ENCODE results near the gene KCNAB1.

Gene KCNAB1

DNA sequence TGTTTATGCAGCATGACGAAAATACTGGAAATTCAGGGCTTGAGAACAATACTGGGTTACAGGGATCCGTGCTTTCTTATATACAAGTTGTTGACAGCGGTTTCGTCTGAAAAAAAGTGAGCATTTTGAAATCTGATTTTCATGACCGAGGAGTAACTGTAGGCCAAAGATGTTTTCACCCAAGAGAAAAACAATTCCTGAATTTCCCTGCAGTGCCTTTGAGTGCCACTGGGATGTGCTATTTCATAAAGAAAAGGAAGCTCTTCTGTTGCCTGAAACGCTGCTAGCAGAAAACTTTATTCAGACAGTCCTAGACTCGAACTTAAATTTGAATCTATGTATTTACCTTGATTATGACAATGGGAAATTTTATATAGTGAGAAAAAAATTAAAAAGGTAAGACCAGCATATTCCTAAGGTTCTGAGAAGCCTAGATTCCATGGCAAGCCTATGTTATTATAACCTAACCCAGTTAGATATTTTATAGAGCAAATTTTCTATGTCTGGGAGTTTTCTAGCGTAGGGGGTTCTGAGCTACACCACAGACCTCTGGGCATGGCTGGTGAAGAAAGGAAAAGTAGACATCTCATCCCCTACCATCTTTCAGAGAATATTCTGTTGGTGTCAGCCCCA, 30.2 kb downstream of the KCNAB1 start:
- TF ChIP-seq, protein P1, sequence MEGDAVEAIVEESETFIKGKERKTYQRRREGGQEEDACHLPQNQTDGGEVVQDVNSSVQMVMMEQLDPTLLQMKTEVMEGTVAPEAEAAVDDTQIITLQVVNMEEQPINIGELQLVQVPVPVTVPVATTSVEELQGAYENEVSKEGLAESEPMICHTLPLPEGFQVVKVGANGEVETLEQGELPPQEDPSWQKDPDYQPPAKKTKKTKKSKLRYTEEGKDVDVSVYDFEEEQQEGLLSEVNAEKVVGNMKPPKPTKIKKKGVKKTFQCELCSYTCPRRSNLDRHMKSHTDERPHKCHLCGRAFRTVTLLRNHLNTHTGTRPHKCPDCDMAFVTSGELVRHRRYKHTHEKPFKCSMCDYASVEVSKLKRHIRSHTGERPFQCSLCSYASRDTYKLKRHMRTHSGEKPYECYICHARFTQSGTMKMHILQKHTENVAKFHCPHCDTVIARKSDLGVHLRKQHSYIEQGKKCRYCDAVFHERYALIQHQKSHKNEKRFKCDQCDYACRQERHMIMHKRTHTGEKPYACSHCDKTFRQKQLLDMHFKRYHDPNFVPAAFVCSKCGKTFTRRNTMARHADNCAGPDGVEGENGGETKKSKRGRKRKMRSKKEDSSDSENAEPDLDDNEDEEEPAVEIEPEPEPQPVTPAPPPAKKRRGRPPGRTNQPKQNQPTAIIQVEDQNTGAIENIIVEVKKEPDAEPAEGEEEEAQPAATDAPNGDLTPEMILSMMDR (IDR thresholded peaks at IDR 0.05), result peak; percentile 12
- Histone ChIP-seq H3K4me3 (ENCODE audit: low read depth in 1 of 2, low read length in 1 of 2) (no peak overlapping the region), H3K36me3 (no peaks in the 10 kb centered on the region), H3K4me1 (ENCODE audit: control insufficient read depth in 1 of 2, insufficient read depth in 1 of 2, low read depth in 1 of 2, low read length in 1 of 2) (no peaks in the 10 kb centered on the region), H3K27ac (no peak overlapping the region), H3K27me3 (peaks cover 12% of the 10 kb centered on the region), H3K9me3 (no peaks in the 10 kb centered on the region)

DNA sequence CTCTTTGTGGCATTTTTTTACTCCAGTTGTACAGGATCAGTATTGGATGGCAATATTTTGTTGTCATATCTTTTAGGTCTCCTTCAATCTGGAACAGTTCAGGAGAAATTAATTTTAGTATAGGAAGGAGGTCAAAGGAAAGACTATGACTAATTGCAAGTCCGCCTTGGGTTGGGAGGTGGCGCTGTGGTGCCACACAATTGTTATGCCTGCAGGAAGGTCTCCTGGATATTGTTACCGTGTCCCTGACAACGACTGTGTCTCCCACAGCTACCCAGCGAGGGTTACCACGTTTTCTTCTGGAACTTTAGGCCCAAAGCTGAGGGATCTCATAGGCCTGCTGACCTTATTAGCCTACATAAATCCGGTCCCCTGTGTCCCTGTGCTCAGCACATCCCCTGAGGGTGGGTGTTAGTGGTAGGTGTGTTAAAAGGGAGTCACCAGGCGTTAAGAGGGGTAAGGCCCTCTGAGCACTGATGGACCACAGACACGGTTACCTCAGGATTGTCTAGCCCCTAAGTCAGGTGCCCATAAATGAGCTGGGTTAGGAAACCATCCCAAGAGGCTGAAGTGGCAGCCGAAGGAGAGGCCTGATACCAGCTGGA, 31.5 kb downstream of the KCNAB1 start:
- H3K27ac ChIP-seq, result no peak overlapping the region
- H3K27me3 ChIP-seq, result peaks cover 7% of the 10 kb centered on the region
- no peaks in the 10 kb centered on the region for H3K9me3 ChIP-seq
- no peaks in the 10 kb centered on the region for H3K4me1 ChIP-seq (ENCODE audit: control insufficient read depth in 1 of 2, insufficient read depth in 1 of 2, low read depth in 1 of 2, low read length in 1 of 2)
- H3K4me3 ChIP-seq (ENCODE audit: low read depth in 1 of 2, low read length in 1 of 2), result no peak overlapping the region
- TF ChIP-seq, protein P1 (IDR thresholded peaks at IDR 0.05), result no peak
- H3K36me3 ChIP-seq, result no peaks in the 10 kb centered on the region

DNA sequence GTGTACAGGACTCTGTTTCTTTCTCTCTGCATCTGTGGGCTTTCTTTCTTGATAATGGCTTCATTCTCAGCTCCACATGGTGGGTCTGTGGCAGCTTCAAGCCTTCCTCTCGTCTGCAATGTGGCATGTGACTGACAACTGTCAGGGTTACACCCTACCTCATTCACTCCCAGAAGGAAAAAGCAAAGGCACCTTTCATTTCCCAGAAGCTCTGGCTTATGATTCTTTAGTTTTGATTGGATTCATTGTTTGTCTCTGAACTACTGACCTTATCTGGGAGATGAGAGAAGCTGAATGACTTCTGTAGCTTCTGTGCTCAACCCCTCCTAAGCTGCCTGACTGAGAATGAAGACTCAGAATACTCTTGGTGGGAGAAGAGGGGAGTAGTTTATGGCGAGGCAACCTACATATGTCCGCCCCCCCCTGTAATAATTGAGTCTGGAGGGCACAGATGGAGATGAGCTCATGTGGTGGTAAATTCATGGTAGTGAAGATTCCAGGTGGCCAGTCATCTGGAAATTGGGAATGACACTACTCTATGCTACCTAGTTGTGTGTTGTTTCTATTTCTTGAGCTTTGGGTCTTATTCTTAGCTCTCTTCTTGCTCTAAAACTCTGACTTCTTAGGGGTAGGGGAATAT, 38.4 kb downstream of the KCNAB1 start:
- no peaks in the 10 kb centered on the region for H3K9me3 ChIP-seq
- H3K4me3 ChIP-seq (ENCODE audit: low read depth in 1 of 2, low read length in 1 of 2), result no peak overlapping the region
- TF ChIP-seq, protein P1 (IDR thresholded peaks at IDR 0.05), result no peak
- H3K36me3 ChIP-seq, result no peaks in the 10 kb centered on the region
- H3K4me1 ChIP-seq (ENCODE audit: control insufficient read depth in 1 of 2, insufficient read depth in 1 of 2, low read depth in 1 of 2, low read length in 1 of 2), result no peaks in the 10 kb centered on the region
- H3K27ac ChIP-seq, result no peak overlapping the region
- no peaks in the 10 kb centered on the region for H3K27me3 ChIP-seq

DNA sequence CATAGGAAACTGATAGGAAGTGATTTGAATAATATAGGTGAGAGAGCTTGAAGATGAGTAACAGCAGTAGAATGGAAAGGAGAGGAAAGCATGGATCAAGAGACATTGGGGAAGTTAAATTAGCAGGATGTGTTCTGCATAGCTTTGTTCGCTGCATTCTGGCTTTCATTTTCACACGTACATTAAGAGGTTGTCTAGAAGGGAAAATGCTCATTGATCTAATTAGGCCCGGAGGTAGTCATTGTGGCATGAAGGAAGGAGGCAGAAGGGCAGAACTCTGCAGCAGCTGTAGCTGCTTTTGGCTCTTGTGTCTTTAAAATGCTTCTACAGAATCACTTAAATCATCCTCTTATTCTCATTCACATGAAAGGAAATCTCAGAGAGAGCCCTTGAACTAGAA, 40.3 kb downstream of the KCNAB1 start:
- TF ChIP-seq, protein P1 (IDR thresholded peaks at IDR 0.05), result no peak
- Histone ChIP-seq H3K27ac (no peak overlapping the region), H3K36me3 (no peaks in the 10 kb centered on the region), H3K4me3 (ENCODE audit: low read depth in 1 of 2, low read length in 1 of 2) (no peak overlapping the region), H3K9me3 (no peaks in the 10 kb centered on the region), H3K4me1 (ENCODE audit: control insufficient read depth in 1 of 2, insufficient read depth in 1 of 2, low read depth in 1 of 2, low read length in 1 of 2) (no peaks in the 10 kb centered on the region), H3K27me3 (no peaks in the 10 kb centered on the region)

DNA sequence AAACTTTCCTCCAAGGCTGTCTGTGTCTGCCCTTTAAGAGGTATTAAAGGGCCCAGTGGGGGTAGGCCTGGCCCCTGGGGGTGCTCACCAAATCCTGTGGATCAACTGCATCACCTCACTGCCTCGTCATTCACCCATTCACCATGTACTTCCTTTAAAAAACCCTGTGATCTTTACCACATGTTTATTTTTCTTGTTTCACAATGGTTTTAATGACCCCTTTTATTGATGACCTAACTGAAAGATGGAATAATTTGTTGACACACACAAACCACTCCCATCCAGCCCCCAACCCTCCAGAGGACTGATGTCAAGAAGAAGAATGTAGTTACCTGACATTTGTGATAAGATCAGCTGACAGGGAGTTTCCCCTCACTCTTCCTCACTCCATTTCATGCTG, 40.8 kb downstream of the KCNAB1 start:
- Histone ChIP-seq H3K9me3 (no peaks in the 10 kb centered on the region), H3K27ac (no peak overlapping the region), H3K4me3 (ENCODE audit: low read depth in 1 of 2, low read length in 1 of 2) (no peak overlapping the region), H3K4me1 (ENCODE audit: control insufficient read depth in 1 of 2, insufficient read depth in 1 of 2, low read depth in 1 of 2, low read length in 1 of 2) (no peaks in the 10 kb centered on the region), H3K36me3 (no peaks in the 10 kb centered on the region), H3K27me3 (no peaks in the 10 kb centered on the region)
- TF ChIP-seq, protein P1 (IDR thresholded peaks at IDR 0.05), result no peak

All from neutrophil (primary cell).